GM19239 (cell line): ENCODE results near the gene ZNF835.
"Not testable (repeated sequence)": the region's sequence is repeated elsewhere in the genome, so short reads cannot be mapped to it uniquely, and the experiment has no call there.

Experiments
- DNase-seq: peaks from one replicate; pipeline ENCODE4 v3.0.0; 2011; ENCODE audit warnings: low spot score; ENCODE audit not compliant: insufficient read length
- FAIRE-seq: peaks from 2 replicates; lab custom pipeline; 2011; peaks lifted over from hg19 to GRCh38; lab: Jason Lieb, UNC

The ZNF835 gene

DNA sequence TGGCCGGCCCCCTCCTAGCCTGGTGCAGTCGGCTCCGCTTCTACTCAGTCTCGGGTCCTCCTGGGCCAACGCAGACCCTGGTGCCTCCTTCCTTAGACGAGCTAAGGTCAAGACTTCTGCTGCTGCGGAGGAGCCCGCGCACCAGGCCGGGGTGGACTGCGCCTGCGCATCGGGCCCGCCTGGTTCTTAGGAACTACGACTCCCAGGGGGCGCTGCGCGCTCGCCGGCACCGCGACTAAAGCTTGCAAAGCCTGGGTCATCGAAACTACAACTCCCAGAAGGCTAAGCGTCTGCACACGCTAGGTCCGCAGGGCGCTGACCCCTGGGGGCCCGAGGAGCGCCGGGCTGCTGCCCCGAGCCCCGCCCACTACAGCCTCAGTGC is at the start of gene ZNF835:
ZNF835 (minus strand) TSS at position 145 of the 382 bp plus-strand sequence. CDS start 6,559 bp downstream, outside the sequence.
- FAIRE-seq (no peak), DNase-seq (no peak)

- FAIRE-seq = no peak
- no peak for DNase-seq
Observed at GRCh38 chr19:56720281-56720680, 48.7 kb upstream of the ZNF835 start.

DNA sequence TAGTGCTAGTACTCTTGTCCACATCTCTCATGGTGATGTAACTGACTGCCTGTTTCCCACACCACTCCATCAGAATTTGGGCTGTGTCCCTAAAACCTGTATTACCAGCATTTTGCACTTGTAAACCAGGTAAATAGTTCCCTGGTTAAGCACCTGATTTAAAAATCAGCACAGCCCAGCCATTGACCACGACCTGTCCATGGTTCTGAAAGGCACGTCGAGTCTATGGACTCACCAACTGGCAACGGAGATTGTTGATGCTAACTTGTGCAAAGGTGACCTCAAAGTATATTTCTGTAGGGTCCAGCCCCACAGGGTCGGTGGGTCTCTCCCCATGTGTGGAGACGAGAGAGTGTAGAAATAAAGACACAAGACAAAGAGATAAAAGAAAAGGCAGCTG is 46.7 kb upstream of the ZNF835 start:
- DNase-seq = no peak

DNA sequence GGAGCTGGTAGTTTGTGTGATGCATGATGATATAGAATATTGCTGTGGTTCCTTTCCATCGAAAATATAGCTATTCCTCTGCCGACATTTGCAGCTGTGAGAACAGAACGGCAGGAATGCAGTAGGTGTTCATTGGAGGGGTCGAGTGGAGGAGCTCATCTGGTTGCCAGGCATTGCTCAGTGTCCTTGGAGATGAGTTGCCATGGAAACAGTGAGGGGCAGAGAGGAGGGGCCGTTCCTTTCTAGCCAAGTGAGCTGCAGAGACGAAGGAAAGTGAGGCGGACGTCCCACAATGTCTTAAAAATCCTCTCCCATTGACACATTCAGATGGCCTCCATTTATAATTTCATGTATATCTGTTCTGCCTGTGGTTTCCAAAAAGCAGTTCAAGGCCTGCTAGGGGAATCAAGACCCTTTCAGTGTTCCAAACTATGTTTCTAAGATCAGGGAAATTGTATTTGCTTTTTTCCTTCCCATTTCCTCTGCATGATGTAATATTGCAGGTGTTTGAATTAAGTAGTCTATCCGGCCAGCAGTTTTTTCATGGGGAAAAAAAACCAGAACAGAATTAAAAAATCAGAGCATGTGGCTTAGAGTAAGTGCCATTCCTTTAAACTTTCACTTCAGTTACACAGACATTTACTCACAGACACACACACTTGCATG is 41.2 kb upstream of the ZNF835 start:
- FAIRE-seq (no peak), DNase-seq (no peak)

More for the DNA sequence above, 46.7 kb upstream of the ZNF835 start:
- FAIRE-seq = no peak

DNA sequence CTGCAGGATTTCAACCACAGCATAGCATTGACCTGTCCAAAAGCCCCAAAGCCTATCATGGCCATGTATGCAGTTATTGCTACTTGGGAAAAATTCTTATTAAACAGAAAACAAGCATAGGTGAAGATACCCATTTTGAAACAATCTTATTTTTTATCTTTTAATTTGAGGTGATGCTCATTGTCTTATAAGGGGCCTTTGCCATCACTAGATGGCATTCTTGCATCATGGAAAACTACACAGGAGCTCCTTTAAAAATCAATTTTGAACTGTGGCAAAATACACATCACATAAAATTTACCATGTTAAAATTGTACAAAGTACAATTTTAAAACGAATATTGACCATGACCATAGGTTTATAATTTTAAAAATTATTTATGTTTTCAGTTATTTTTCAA is 38.9 kb upstream of the ZNF835 start:
- no peak for DNase-seq

GRCh38 chr19:56707821-56708220 is 36.3 kb upstream of the ZNF835 start:
- FAIRE-seq (no peak), DNase-seq (no peak)

More for the DNA sequence above, 38.9 kb upstream of the ZNF835 start:
- no peak for FAIRE-seq

GRCh38 chr19:56705939-56706338 is 34.4 kb upstream of the ZNF835 start:
- no peak for DNase-seq
- no peak for FAIRE-seq

DNA sequence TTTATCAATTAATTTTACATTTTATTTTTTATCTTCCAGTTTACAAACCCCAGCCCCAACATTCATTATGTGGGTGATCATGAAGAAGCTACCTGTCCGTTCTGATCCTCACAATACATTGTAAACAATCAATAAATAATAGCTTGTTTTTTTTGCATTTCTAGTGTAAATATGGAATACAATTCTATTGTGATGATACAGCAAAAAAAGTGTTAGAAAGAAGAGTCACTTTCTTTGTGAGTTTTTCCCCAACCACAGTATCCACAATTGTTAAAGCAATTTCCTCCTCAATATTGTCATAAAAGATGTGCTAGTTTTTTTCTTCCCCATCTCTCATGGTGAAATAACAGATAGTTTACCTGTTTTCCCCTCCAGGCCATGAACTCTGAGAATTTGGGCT is 30.3 kb upstream of the ZNF835 start:
- FAIRE-seq = no peak
- no peak for DNase-seq

DNA sequence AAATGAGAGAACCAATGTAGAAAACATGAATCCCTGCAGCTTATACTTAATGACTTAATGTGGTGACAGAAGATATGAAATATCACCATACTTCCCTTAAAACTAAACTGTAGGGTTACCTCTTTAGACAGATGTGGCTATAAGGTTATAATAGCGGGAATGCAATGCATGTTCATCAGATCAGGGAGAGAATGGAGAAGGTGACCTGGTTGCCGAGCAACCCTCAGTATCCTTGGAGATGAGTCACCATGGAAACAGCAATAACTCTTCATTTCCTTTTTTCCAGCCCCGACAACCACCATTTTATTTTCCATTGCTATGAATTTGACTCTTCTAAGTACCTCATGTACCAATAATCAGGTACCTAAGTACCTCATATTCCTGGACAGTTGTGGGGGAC is 28.0 kb upstream of the ZNF835 start:
- DNase-seq (no peak), FAIRE-seq (no peak)

DNA sequence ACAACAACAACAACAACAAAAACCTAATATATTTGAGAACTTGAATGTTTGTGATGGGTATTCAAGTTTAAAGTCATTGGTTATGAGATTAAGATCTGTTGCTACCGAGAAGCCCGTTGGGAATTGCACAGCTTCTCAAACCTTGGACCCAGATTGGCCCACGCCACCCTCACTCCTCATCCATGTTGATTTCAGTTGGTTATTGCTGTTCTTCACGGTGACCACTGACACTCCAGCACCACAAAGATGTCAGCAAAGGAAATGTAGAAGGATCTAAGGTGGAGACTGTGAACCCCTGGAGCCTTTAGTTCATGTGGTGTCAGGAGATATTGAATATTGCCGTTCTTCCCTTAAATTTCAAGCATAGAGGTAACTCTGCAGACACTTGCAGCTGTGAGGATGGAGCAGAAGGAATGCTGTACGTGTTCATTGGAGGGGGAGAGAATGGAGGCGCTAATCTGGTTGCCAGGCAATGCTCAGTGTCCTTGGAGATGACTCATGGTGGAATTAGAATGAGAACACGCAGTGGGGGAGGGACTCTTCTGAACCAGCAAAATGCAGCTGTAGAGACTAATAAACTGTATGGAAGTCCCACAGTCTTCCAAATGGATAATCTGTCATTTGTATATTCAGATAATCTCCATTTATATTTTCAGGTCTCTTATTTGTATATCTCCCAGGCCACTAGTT is 20.8 kb upstream of the ZNF835 start:
- no peak for FAIRE-seq
- DNase-seq = no peak

DNA sequence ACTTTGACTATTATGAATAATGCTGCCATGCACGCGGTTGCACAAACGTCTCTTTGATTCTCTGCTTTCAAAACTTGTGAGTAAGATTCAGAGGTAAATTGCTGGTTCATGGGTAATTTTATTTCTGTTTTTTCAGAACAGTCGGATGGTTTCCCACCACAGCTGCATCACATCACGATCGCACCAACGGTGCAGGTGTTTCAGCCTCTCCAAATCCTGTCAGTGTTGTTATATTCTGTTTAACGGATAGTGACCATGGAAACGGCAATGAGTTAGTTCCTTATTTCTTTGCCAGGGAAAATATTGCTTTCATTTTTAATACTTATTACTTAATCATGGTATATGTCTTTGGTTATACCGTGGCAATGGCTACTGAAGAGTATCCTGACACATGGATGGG is 19.1 kb upstream of the ZNF835 start:
- FAIRE-seq (no peak), DNase-seq (no peak)

DNA sequence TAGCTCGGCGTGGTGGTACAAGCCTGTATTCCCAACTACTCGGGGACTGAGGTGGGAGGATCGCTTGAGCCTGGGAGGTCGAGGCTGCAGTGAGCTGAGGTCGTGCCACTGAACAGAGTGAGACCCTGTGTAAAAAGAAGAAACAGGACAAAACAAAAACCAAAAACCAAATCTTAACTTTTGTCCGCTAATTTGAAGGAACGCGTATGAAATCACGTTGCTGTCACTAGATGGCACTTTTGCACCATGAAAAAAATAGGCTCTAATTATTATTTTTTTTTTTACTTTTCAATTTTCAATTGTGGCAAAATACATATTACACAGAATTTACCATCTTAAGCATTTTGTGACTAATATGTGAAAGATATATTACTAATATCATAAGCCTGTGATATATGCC is 17.6 kb upstream of the ZNF835 start:
- DNase-seq (no peak), FAIRE-seq (no peak)

GRCh38 chr19:56687031-56687430 is 15.5 kb upstream of the ZNF835 start:
- FAIRE-seq (no peak), DNase-seq (no peak)

- no peak for DNase-seq
- FAIRE-seq = no peak
Observed at GRCh38 chr19:56683116-56683515, 11.6 kb upstream of the ZNF835 start.

DNA sequence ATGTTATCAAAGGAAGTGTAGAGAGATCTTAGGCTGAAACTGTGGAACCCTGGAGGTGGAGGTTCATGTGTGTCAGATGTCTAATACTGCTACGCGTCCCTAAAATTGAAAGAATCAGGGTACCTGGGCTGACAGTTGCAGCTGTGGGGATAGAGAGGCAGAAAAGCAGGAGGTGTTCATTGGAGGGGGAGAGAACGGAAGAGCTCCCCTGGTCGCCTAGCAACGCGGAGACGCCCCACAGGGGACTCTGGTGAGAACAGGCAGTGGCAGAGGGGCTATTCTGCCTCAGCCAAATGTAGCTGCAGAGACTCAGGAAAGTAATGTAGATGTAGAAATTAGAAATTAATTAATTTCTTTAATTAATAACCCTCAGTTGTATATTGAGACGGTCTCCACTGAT is 10.1 kb upstream of the ZNF835 start:
- DNase-seq (no peak), FAIRE-seq (no peak)

DNA sequence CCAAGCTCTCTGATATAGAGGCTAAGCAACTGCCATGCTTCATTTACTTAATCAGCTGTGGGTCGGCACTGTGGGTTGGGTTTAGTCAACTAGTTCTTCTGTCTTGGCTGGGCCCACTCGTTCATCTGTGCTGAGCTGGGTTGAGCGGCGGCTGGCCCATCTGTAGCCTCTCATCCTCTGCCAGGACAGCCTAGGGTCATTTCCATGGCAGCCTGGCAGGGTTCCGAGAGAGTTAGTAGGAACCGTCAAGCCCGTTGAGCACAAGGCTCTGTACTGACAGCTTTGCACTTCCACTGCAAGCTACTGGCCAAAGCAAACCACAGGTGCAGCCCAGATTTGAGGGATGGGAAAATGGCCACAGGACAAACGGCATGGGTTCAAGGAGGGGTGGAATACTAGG is 6.6 kb upstream of the ZNF835 start:
- DNase-seq = no peak
- FAIRE-seq = no peak

GRCh38 chr19:56672610-56673009 is 1.1 kb upstream of the ZNF835 start:
- not testable (repeated sequence) for FAIRE-seq, DNase-seq

DNA sequence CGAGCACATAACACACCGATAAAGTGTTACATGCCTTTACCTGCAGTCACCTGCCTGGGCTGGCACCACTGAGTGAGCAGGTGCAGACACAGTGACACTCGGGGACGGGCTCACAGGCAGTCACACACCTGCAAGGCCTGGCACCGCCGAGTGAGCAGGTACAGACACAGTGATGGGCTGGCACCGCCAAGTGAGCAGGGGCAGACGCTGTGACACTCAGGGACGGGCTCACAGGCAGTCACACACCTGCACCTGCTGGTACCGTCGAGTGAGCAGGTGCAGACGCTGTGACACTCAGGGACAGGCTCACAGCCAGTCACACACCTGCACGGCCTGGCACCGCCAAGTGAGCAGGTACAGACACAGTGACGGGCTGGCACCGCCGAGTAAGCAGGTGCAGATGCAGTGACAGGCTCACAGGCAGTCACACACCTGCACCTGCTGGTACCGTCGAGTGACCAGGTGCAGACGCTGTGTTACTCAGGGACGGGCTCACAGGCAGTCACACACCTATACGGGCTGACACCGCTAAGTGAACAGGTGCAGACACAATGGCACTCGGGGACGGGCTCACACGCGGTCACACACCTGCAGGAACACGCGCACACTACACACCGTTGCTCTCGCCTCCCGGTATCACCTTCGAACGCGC is 470 bp downstream of the ZNF835 start:
- no peak for DNase-seq
- FAIRE-seq = no peak

GRCh38 chr19:56670401-56670960 is 1.1 kb downstream of the ZNF835 start:
- DNase-seq (no peak), FAIRE-seq (no peak)

- DNase-seq (no peak), FAIRE-seq (no peak)
Observed at GRCh38 chr19:56668676-56669075, 2.9 kb downstream of the ZNF835 start.

DNA sequence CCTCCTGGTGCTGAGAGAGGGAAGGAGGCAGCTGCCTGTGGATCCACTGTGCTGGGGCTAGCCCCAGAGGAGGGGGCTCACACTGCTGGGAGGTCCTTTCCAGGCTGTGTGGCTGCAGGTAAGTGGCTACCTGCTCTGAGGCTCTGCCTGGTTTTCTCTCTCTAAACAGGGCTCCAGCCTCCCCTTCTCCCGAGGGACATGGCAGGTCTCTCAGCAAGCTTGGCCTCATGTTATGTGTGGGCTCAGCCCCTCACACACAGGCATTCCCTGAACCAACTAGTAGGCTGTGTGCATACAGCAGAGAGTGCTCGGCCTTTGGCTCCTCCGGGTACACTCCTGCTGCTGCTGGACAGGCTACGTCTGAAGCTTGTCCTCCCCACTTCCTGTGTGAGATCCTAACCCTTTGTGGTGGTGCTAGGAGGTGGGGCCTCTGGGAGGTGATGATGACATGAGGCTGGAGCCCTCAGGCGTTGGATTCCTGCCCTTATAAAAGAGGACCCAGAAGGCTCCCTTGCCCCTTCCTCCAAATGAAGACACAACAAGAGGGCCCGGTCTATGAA is 4.2 kb downstream of the ZNF835 start:
- no peak for FAIRE-seq

More for the DNA sequence above, 4.2 kb downstream of the ZNF835 start:
- DNase-seq = no peak
